Mammary epithelial cell (primary cell): ENCODE measurements around the gene OSBP2.

Source experiments
- CTCF ChIP-seq, 2 donors: IDR thresholded peaks in 1 of 2; conservative IDR thresholded peaks in 1 of 2; 2 replicates each; pipeline ENCODE4 v1.5.1; 2011 to 2012; ENCODE audit warnings: inconsistent platforms in 2 of 2, low read length in 2 of 2, mild to moderate bottlenecking in 2 of 2, control low read depth in 1 of 2, low read depth in 1 of 2; ENCODE audit not compliant: insufficient read depth in 1 of 2; ENCODE audit errors: extremely low read depth in 1 of 2
- EZH2 ChIP-seq: IDR thresholded peaks from 2 replicates; pipeline ENCODE4 v1.6.1; 2012; ENCODE audit warnings: low read length, inconsistent platforms, borderline replicate concordance

- no peak for TF ChIP-seq CTCF (conservative IDR thresholded peaks at IDR 0.05 in 1 of 2, IDR thresholded peaks at IDR 0.05 in 1 of 2; ENCODE audit: extremely low read depth in 1 of 2, insufficient read depth in 1 of 2, low read depth in 1 of 2, low read length in 2 of 2)
- no peak for TF ChIP-seq EZH2
These were observed 224.1 kb downstream of the OSBP2 start for GRCh38 chr22:30918761-30919160.
